Neuronal stem cell (in vitro differentiated cells): ENCODE data around the gene RIT1.
"Not testable (repeated sequence)": the region's sequence is repeated elsewhere in the genome, so short reads cannot be mapped to it uniquely, and the experiment has no call there.

Experiments used
- DNase-seq: peaks from one replicate; pipeline ENCODE4 v3.0.0-alpha.2; 2013; ENCODE audit warnings: low spot score
- H2AFZ ChIP-seq: one replicate; pipeline ENCODE4 v1.6.1; 2013; ENCODE audit warnings: mild to moderate bottlenecking, low read length, inconsistent platforms
- H2AK5ac ChIP-seq: 2 replicates; pipeline ENCODE4 v1.6.1; 2013; ENCODE audit warnings: low read depth, mild to moderate bottlenecking, inconsistent platforms, low read length, moderate library complexity, mixed read lengths
- H2BK120ac ChIP-seq: 2 replicates; pipeline ENCODE4 v1.6.1; 2013; ENCODE audit warnings: low read depth, mild to moderate bottlenecking, inconsistent platforms, low read length, moderate library complexity, mixed read lengths
- H2BK12ac ChIP-seq: one replicate; pipeline ENCODE4 v1.6.1; 2013; ENCODE audit warnings: low read length, inconsistent platforms
- H2BK15ac ChIP-seq: 2 replicates; pipeline ENCODE4 v1.6.1; 2013; ENCODE audit warnings: mild to moderate bottlenecking, low read length, inconsistent platforms, mixed read lengths
- H2BK5ac ChIP-seq: one replicate; pipeline ENCODE4 v1.6.1; 2013; ENCODE audit warnings: inconsistent platforms, mild to moderate bottlenecking, low read length, moderate library complexity
- H3K14ac ChIP-seq: one replicate; pipeline ENCODE4 v1.6.1; 2013; ENCODE audit warnings: low read length, inconsistent platforms
- H3K18ac ChIP-seq: 2 replicates; pipeline ENCODE4 v1.6.1; 2013; ENCODE audit warnings: low read length, inconsistent platforms
- H3K23ac ChIP-seq: 2 replicates; pipeline ENCODE4 v1.6.1; 2013; ENCODE audit warnings: low read depth, mild to moderate bottlenecking, mixed read lengths, low read length, inconsistent platforms; ENCODE audit not compliant: poor library complexity
- H3K27ac ChIP-seq: replicated peaks from 3 replicates; pipeline ENCODE4 v1.5.1; 2013; ENCODE audit warnings: low read length, inconsistent platforms
- H3K27me3 ChIP-seq, 3 experiments: 2 replicates each; pipeline ENCODE4 v1.6.1; 2013; ENCODE audit warnings: low read length in 3 of 3, mild to moderate bottlenecking in 2 of 3, inconsistent platforms in 1 of 3, low read depth in 1 of 3, mixed read lengths in 1 of 3, moderate library complexity in 1 of 3; ENCODE audit not compliant: control insufficient read depth in 3 of 3, insufficient read depth in 3 of 3
- H3K36me3 ChIP-seq, 2 donors: replicated peaks in 1 of 2; 2 replicates each; pipeline ENCODE4 v1.6.1; 2013; ENCODE audit warnings: low read length in 2 of 2; ENCODE audit not compliant: control insufficient read depth in 2 of 2, insufficient read depth in 2 of 2
- H3K4ac ChIP-seq: 2 replicates; pipeline ENCODE4 v1.6.1; 2013; ENCODE audit warnings: inconsistent platforms, mild to moderate bottlenecking, low read length, moderate library complexity
- H3K4me1 ChIP-seq, 2 donors: 1 replicate in 1 of 2; 2 replicates in 1 of 2; pipeline ENCODE4 v1.6.1; 2013; ENCODE audit warnings: low read length in 2 of 2, low read depth in 1 of 2; ENCODE audit not compliant: control insufficient read depth in 2 of 2, insufficient read depth in 1 of 2
- H3K4me2 ChIP-seq: one replicate; pipeline ENCODE4 v1.6.1; 2013; ENCODE audit warnings: mild to moderate bottlenecking, low read length, inconsistent platforms; ENCODE audit not compliant: insufficient read depth, poor library complexity, severe bottlenecking
- H3K4me3 ChIP-seq, 2 donors: 2 replicates each; pipeline ENCODE4 v1.5.1; 2013; ENCODE audit warnings: low read length in 2 of 2, mild to moderate bottlenecking in 2 of 2, inconsistent platforms in 1 of 2, moderate library complexity in 1 of 2
- H3K79me1 ChIP-seq: one replicate; pipeline ENCODE4 v1.6.1; 2013; ENCODE audit warnings: low read depth, mild to moderate bottlenecking, inconsistent platforms, low read length, moderate library complexity
- H3K9ac ChIP-seq: one replicate; pipeline ENCODE4 v1.6.1; 2013; ENCODE audit warnings: mild to moderate bottlenecking, low read depth, low read length, inconsistent platforms; ENCODE audit not compliant: poor library complexity
- H3K9me3 ChIP-seq, 2 donors: replicated peaks in 1 of 2; 2 replicates each; pipeline versions ENCODE3 to v1.6.1; 2013; ENCODE audit warnings: low read length in 2 of 2, mild to moderate bottlenecking in 2 of 2, inconsistent platforms in 1 of 2, low read depth in 1 of 2, mixed read lengths in 1 of 2, moderate library complexity in 1 of 2; ENCODE audit not compliant: control insufficient read depth in 2 of 2, insufficient read depth in 1 of 2
- H4K8ac ChIP-seq: one replicate; pipeline ENCODE4 v1.6.1; 2013; ENCODE audit warnings: low read depth, mild to moderate bottlenecking, inconsistent platforms, low read length, moderate library complexity
- H4K91ac ChIP-seq: one replicate; pipeline ENCODE4 v1.6.1; 2013; ENCODE audit warnings: low read length, low read depth, mild to moderate bottlenecking, inconsistent platforms; ENCODE audit not compliant: poor library complexity
- WGBS, 2 donors: extraction: QIAGEN DNeasy Blood & Tissue Kit; methylation state at CpG; one replicate each; pipeline ENCODE4 v1.1.7; 2013; ENCODE audit warnings: missing lambda C conversion rate in 2 of 2, mixed read lengths in 1 of 2; ENCODE audit not compliant: insufficient read length in 2 of 2, insufficient replicate concordance in 1 of 2; ENCODE audit errors: extremely low coverage in 2 of 2; 5-methylcytosine and 5-hydroxymethylcytosine counted together

RIT1 gene

DNA sequence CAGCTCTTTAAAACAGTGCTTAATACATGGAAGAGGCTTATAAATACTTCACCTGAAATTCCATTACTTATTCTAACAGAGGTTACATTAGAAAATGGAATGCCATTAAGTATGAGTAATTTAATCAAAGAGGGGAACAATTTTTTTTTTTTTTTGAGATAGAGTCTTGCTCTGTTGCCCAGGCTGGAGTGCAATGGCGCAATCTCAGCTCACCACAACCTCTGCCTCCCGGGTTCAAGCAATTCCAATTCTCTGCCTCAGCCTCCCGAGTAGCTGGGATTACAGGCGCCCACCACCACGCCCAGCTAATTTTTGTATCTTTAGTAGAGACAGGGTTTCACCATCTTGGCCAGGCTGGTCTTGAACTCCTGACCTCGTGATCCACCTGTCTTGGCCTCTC, 15.5 kb downstream of the RIT1 start:
- not testable (repeated sequence) for H2BK12ac ChIP-seq, H3K27me3 ChIP-seq, H4K91ac ChIP-seq, H3K4me2 ChIP-seq, H2BK120ac ChIP-seq, H2BK5ac ChIP-seq, H3K4me3 ChIP-seq, H3K27ac ChIP-seq, H4K8ac ChIP-seq, H2AFZ ChIP-seq, H3K4ac ChIP-seq, H3K9me3 ChIP-seq, H2BK15ac ChIP-seq, H3K9ac ChIP-seq, H3K23ac ChIP-seq, H3K18ac ChIP-seq, H3K79me1 ChIP-seq, H2AK5ac ChIP-seq, H3K14ac ChIP-seq, H3K4me1 ChIP-seq, DNase-seq
- WGBS, 2 donors: no CpG with 5 or more reads among the region's 6 CpGs
- peaks cover 11 to 48% of the 10 kb centered on the region in 2 donors for H3K36me3 ChIP-seq

DNA sequence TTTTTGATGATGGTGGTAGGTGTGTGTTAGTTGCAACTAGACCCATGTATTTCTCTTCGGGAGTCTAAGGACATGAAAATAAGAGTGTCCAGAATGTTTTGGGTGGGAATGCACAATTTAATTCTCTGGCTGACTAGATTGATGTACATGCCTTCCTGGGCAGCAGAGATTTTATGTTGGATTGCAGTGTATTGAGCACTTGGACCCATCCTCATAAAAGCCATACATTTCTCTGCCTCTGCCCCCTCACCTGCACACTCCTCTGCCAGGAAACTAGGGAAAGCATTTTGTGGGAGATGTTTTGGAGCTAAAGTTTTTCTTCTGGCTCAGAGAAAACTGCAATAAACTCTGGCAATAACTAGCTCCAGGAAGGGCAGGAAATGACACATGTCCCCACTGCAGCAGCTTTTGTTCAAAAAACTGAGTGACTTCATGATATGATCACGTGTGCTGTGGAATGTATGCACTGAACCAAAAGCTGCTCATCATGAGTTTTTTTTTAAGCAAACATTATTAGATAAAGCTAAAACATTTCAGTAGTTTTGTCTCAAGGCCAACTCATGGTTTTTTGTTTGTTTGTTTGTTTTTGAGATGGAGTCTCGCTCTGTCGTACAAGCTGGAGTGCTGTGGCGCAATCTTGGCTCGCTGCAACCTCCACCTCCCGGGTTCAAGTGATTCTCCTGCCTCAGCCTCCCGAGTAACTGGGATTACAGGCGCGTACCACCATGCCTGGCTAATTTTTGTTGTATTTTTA, 17.6 kb downstream of the RIT1 start:
- Histone ChIP-seq H3K36me3 (peaks cover 2 to 32% of the 10 kb centered on the region in 2 donors), H2BK5ac (no peak overlapping the region), H3K4me2 (no peak overlapping the region), H3K27ac (no peak overlapping the region), H3K9ac (no peak overlapping the region), H4K8ac (no peak overlapping the region), H3K27me3 (no peaks in the 10 kb centered on the region), H3K14ac (no peak overlapping the region), H3K18ac (no peak overlapping the region), H3K23ac (no peak overlapping the region), H3K79me1 (no peaks in the 10 kb centered on the region), H2BK12ac (no peak overlapping the region), H2AK5ac (no peak overlapping the region), H4K91ac (no peak overlapping the region), H2BK120ac (no peak overlapping the region), H3K4me3 (no peak overlapping the region), H2AFZ (peak overlapping the region; percentile 46), H3K4ac (no peak overlapping the region), H3K4me1 (peaks cover 0 to 9% of the 10 kb centered on the region in 2 donors), H2BK15ac (no peak overlapping the region), H3K9me3 (peaks cover 0 to 1% of the 10 kb centered on the region in 2 donors)
- no peak for DNase-seq
- no CpG with 5 or more reads among the region's 10 CpGs for WGBS, 2 donors

GRCh38 chr1:155892796-155893195, 18.4 kb downstream of the RIT1 start:
- no peak overlapping the region for H2BK15ac ChIP-seq
- no peak overlapping the region for H2BK5ac ChIP-seq
- no peak overlapping the region for H3K4me3 ChIP-seq
- H3K4me2 ChIP-seq: no peak overlapping the region
- no peak overlapping the region for H2BK12ac ChIP-seq
- H2BK120ac ChIP-seq: no peak overlapping the region
- H3K79me1 ChIP-seq: no peaks in the 10 kb centered on the region
- peaks cover 0 to 1% of the 10 kb centered on the region in 2 donors for H3K9me3 ChIP-seq
- WGBS, 2 donors: no CpG with 5 or more reads among the region's 3 CpGs
- H2AK5ac ChIP-seq: no peak overlapping the region
- peaks cover 2 to 25% of the 10 kb centered on the region in 2 donors for H3K36me3 ChIP-seq
- no peak for DNase-seq
- no peak overlapping the region for H3K4ac ChIP-seq
- no peak overlapping the region for H3K23ac ChIP-seq
- no peak overlapping the region for H4K91ac ChIP-seq
- H3K14ac ChIP-seq: no peak overlapping the region
- no peak overlapping the region for H3K18ac ChIP-seq
- H3K27ac ChIP-seq: no peak overlapping the region
- H3K4me1 ChIP-seq: peaks cover 0 to 9% of the 10 kb centered on the region in 2 donors
- H4K8ac ChIP-seq: no peak overlapping the region
- H2AFZ ChIP-seq: no peak overlapping the region
- H3K9ac ChIP-seq: no peak overlapping the region
- no peaks in the 10 kb centered on the region for H3K27me3 ChIP-seq

DNA sequence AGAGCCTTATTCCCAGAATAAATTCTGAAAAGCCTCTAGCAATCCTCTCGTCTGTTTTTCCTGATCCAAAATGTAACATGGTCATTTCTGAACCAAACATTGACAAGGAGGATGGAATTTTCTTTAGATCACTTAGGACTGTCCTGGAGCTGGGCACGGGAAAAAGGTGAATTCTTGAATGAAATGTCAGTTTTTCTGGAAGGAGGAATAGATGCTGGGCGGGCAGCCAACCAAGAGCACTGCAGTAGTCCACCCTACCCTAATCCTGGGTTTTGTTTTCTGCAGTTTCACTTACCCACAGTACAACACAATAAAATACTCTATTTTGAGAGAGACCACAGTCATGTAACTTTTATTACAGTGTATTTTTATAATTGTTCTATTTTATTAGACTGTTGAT, 20.9 kb downstream of the RIT1 start:
- H2BK120ac ChIP-seq: no peak overlapping the region
- H3K9ac ChIP-seq: no peak overlapping the region
- peaks cover 0 to 9% of the 10 kb centered on the region in 2 donors for H3K4me1 ChIP-seq
- no peaks in the 10 kb centered on the region for H3K9me3 ChIP-seq
- no peak overlapping the region for H4K8ac ChIP-seq
- H3K4me3 ChIP-seq: no peak overlapping the region
- no peaks in the 10 kb centered on the region for H3K79me1 ChIP-seq
- H2BK15ac ChIP-seq: no peak overlapping the region
- H2BK12ac ChIP-seq: no peak overlapping the region
- no peaks in the 10 kb centered on the region for H3K27me3 ChIP-seq
- peaks cover 0 to 15% of the 10 kb centered on the region in 2 donors for H3K36me3 ChIP-seq
- no peak overlapping the region for H3K4ac ChIP-seq
- no peak overlapping the region for H3K14ac ChIP-seq
- H4K91ac ChIP-seq: no peak overlapping the region
- no peak overlapping the region for H3K27ac ChIP-seq
- H3K18ac ChIP-seq: no peak overlapping the region
- no peak overlapping the region for H2BK5ac ChIP-seq
- H3K4me2 ChIP-seq: no peak overlapping the region
- DNase-seq: no peak
- WGBS, 2 donors: no CpG with 5 or more reads among the region's 3 CpGs
- H2AFZ ChIP-seq: no peak overlapping the region
- H3K23ac ChIP-seq: no peak overlapping the region
- no peak overlapping the region for H2AK5ac ChIP-seq
